NCI-H446 treated with DMSO at 0.1 percent for 48 hours (cell line): ENCODE data around the gene SEMA3A.

Experiments used
- DNase-seq: peaks from one replicate; lab custom pipeline; 2025; lab: John Stamatoyannopoulos, UW

Gene SEMA3A

GRCh38 chr7:84195295-84196060 lies 889 bp upstream of the SEMA3A start:
- no peak for DNase-seq

- DNase-seq, result no peak
These were observed 842 bp downstream of the SEMA3A start for GRCh38 chr7:84193747-84194146.

GRCh38 chr7:84191842-84192241 lies 2.7 kb downstream of the SEMA3A start:
- peak; percentile 46 for DNase-seq

- DNase-seq, result no peak
These were observed 3.3 kb downstream of the SEMA3A start for GRCh38 chr7:84191261-84191660.

- DNase-seq, result no peak
These were observed 4.4 kb downstream of the SEMA3A start for GRCh38 chr7:84190016-84190705.

GRCh38 chr7:84188786-84189405 lies 5.7 kb downstream of the SEMA3A start:
- peak; percentile 50 for DNase-seq

- no peak for DNase-seq
These were observed 6.6 kb downstream of the SEMA3A start for GRCh38 chr7:84187813-84188510.

GRCh38 chr7:84187087-84187805 lies 7.3 kb downstream of the SEMA3A start:
- DNase-seq, result no peak

- DNase-seq, result no peak
These were observed 10.8 kb downstream of the SEMA3A start for GRCh38 chr7:84183741-84184140.

- DNase-seq, result no peak
These were observed 12.3 kb downstream of the SEMA3A start for GRCh38 chr7:84182301-84182700.

GRCh38 chr7:84181628-84182027 lies 13.0 kb downstream of the SEMA3A start:
- no peak for DNase-seq

- DNase-seq, result no peak
These were observed 16.7 kb downstream of the SEMA3A start for GRCh38 chr7:84177758-84178412.

- no peak for DNase-seq
These were observed 17.9 kb downstream of the SEMA3A start for GRCh38 chr7:84176716-84177115.

- DNase-seq, result no peak
These were observed 19.1 kb downstream of the SEMA3A start for GRCh38 chr7:84175461-84175860.

GRCh38 chr7:84170646-84171045 lies 23.9 kb downstream of the SEMA3A start:
- DNase-seq, result peak; percentile 55

GRCh38 chr7:84162584-84162983 lies 32.0 kb downstream of the SEMA3A start:
- DNase-seq, result no peak

GRCh38 chr7:84162125-84162524 lies 32.5 kb downstream of the SEMA3A start:
- no peak for DNase-seq

- no peak for DNase-seq
These were observed 33.2 kb downstream of the SEMA3A start for GRCh38 chr7:84161398-84161797.

- no peak for DNase-seq
These were observed 35.2 kb downstream of the SEMA3A start for GRCh38 chr7:84159435-84159834.

- no peak for DNase-seq
These were observed 37.4 kb downstream of the SEMA3A start for GRCh38 chr7:84157171-84157570.
